Activated naive CD8-positive, alpha-beta T cell treated with anti-CD3 and anti-CD28 coated beads for 36 hours (primary cell): ENCODE results near the gene ALPL. TPM values are rescaled to one million over a fixed set of nuclear protein-coding genes. Genes with fewer than 3 reads are reported as not detected.
A peak's percentile ranks its signal among the peaks of the same experiment; 100 is the strongest.

Experiments
- DNase-seq: peaks from one replicate; pipeline ENCODE4 v3.0.0; 2021
- H3K27ac Mint-ChIP-seq: one replicate; pipeline ENCODE4 v1.8.0; 2022; ENCODE audit warnings: mild to moderate bottlenecking, moderate library complexity, mixed read lengths
- H3K27me3 Mint-ChIP-seq: one replicate; pipeline ENCODE4 v1.8.0; 2022; ENCODE audit warnings: mild to moderate bottlenecking, mixed read lengths
- H3K36me3 Mint-ChIP-seq: one replicate; pipeline ENCODE4 v1.8.0; 2021; ENCODE audit warnings: mild to moderate bottlenecking, mixed read lengths
- H3K4me1 Mint-ChIP-seq: one replicate; pipeline ENCODE4 v1.8.0; 2021; ENCODE audit warnings: mixed read lengths
- H3K4me3 Mint-ChIP-seq: one replicate; pipeline ENCODE4 v1.8.0; 2022; ENCODE audit warnings: mild to moderate bottlenecking, moderate library complexity, mixed read lengths
- H3K9me3 Mint-ChIP-seq: one replicate; pipeline ENCODE4 v1.8.0; 2022; ENCODE audit warnings: mixed read lengths
- total RNA-seq, 2 experiments: library from RNA; stranded (reverse); gene quantifications; one replicate each; pipeline ENCODE4 v1.2.3, GENCODE V29; 2021

ALPL gene
- total RNA-seq, 2 experiments from 2014 or later: not detected

GRCh38 chr1:21599402-21599801, 90.2 kb downstream of the ALPL start:
- DNase-seq: no peak
- no peaks in the 10 kb centered on the region for H3K4me1 Mint-ChIP-seq

GRCh38 chr1:21601278-21602048, 92.2 kb downstream of the ALPL start:
- no peak for DNase-seq
- no peaks in the 10 kb centered on the region for H3K4me1 Mint-ChIP-seq
- no peaks in the 10 kb centered on the region for H3K36me3 Mint-ChIP-seq
- no peak overlapping the region for H3K27ac Mint-ChIP-seq
- H3K4me3 Mint-ChIP-seq: no peak overlapping the region
- peaks cover 11% of the 10 kb centered on the region for H3K27me3 Mint-ChIP-seq
- no peaks in the 10 kb centered on the region for H3K9me3 Mint-ChIP-seq

More at GRCh38 chr1:21599402-21599801, 90.2 kb downstream of the ALPL start:
- Mint-ChIP-seq H3K9me3 (no peaks in the 10 kb centered on the region), H3K4me3 (no peak overlapping the region), H3K27ac (no peak overlapping the region), H3K27me3 (peaks cover 15% of the 10 kb centered on the region), H3K36me3 (no peaks in the 10 kb centered on the region)

- Mint-ChIP-seq H3K4me1 (peaks cover 10% of the 10 kb centered on the region), H3K27me3 (peaks cover 23% of the 10 kb centered on the region), H3K36me3 (no peaks in the 10 kb centered on the region), H3K27ac (no peak overlapping the region), H3K9me3 (no peaks in the 10 kb centered on the region), H3K4me3 (no peak overlapping the region)
- no peak for DNase-seq
Observed at GRCh38 chr1:21603177-21604138, 94.2 kb downstream of the ALPL start.

GRCh38 chr1:21604208-21604957, 95.2 kb downstream of the ALPL start:
- Mint-ChIP-seq H3K4me1 (peaks cover 10% of the 10 kb centered on the region), H3K9me3 (no peaks in the 10 kb centered on the region), H3K27me3 (peaks cover 26% of the 10 kb centered on the region), H3K36me3 (no peaks in the 10 kb centered on the region), H3K4me3 (no peak overlapping the region), H3K27ac (no peak overlapping the region)
- no peak for DNase-seq

GRCh38 chr1:21605012-21605715, 95.9 kb downstream of the ALPL start:
- Mint-ChIP-seq H3K9me3 (no peaks in the 10 kb centered on the region), H3K27ac (no peak overlapping the region), H3K4me3 (no peak overlapping the region), H3K27me3 (peaks cover 26% of the 10 kb centered on the region), H3K36me3 (no peaks in the 10 kb centered on the region), H3K4me1 (peaks cover 10% of the 10 kb centered on the region)
- no peak for DNase-seq

GRCh38 chr1:21605964-21606705, 96.9 kb downstream of the ALPL start:
- peaks cover 26% of the 10 kb centered on the region for H3K27me3 Mint-ChIP-seq
- no peaks in the 10 kb centered on the region for H3K36me3 Mint-ChIP-seq
- H3K27ac Mint-ChIP-seq: no peak overlapping the region
- H3K4me3 Mint-ChIP-seq: no peak overlapping the region
- DNase-seq: no peak
- no peaks in the 10 kb centered on the region for H3K9me3 Mint-ChIP-seq
- peaks cover 10% of the 10 kb centered on the region for H3K4me1 Mint-ChIP-seq

- H3K27ac Mint-ChIP-seq: peak overlapping the region; percentile 23
- H3K27me3 Mint-ChIP-seq: peaks cover 22% of the 10 kb centered on the region
- peak; percentile 71 for DNase-seq
- H3K4me3 Mint-ChIP-seq: peak overlapping the region; percentile 49
- no peaks in the 10 kb centered on the region for H3K9me3 Mint-ChIP-seq
- H3K36me3 Mint-ChIP-seq: no peaks in the 10 kb centered on the region
- H3K4me1 Mint-ChIP-seq: peaks cover 10% of the 10 kb centered on the region
Observed at GRCh38 chr1:21607549-21608529, 98.6 kb downstream of the ALPL start.

- H3K9me3 Mint-ChIP-seq: no peaks in the 10 kb centered on the region
- no peaks in the 10 kb centered on the region for H3K36me3 Mint-ChIP-seq
- H3K4me3 Mint-ChIP-seq: no peak overlapping the region
- peaks cover 22% of the 10 kb centered on the region for H3K27me3 Mint-ChIP-seq
- no peak for DNase-seq
- H3K4me1 Mint-ChIP-seq: peaks cover 10% of the 10 kb centered on the region
- H3K27ac Mint-ChIP-seq: no peak overlapping the region
Observed at GRCh38 chr1:21608798-21609197, 99.6 kb downstream of the ALPL start.

- no peak overlapping the region for H3K27ac Mint-ChIP-seq
- no peaks in the 10 kb centered on the region for H3K9me3 Mint-ChIP-seq
- H3K4me3 Mint-ChIP-seq: no peak overlapping the region
Observed at GRCh38 chr1:21610027-21610426, 100.8 kb downstream of the ALPL start.

GRCh38 chr1:21610989-21611785, 102.0 kb downstream of the ALPL start:
- no peak for DNase-seq
- peaks cover 10% of the 10 kb centered on the region for H3K4me1 Mint-ChIP-seq
- no peaks in the 10 kb centered on the region for H3K36me3 Mint-ChIP-seq
- no peak overlapping the region for H3K27ac Mint-ChIP-seq
- peaks cover 15% of the 10 kb centered on the region for H3K27me3 Mint-ChIP-seq
- H3K9me3 Mint-ChIP-seq: no peaks in the 10 kb centered on the region
- no peak overlapping the region for H3K4me3 Mint-ChIP-seq

More at GRCh38 chr1:21610027-21610426, 100.8 kb downstream of the ALPL start:
- peaks cover 10% of the 10 kb centered on the region for H3K4me1 Mint-ChIP-seq
- no peak for DNase-seq
- H3K36me3 Mint-ChIP-seq: no peaks in the 10 kb centered on the region
- peaks cover 15% of the 10 kb centered on the region for H3K27me3 Mint-ChIP-seq

GRCh38 chr1:21612057-21612456, 102.8 kb downstream of the ALPL start:
- H3K4me3 Mint-ChIP-seq: no peak overlapping the region

GRCh38 chr1:21613072-21613867, 104.0 kb downstream of the ALPL start:
- H3K27me3 Mint-ChIP-seq: peaks cover 5% of the 10 kb centered on the region

More at GRCh38 chr1:21612057-21612456, 102.8 kb downstream of the ALPL start:
- H3K27ac Mint-ChIP-seq: no peak overlapping the region
- no peaks in the 10 kb centered on the region for H3K9me3 Mint-ChIP-seq
- no peak for DNase-seq
- H3K27me3 Mint-ChIP-seq: peaks cover 15% of the 10 kb centered on the region
- no peaks in the 10 kb centered on the region for H3K36me3 Mint-ChIP-seq
- H3K4me1 Mint-ChIP-seq: peaks cover 10% of the 10 kb centered on the region

More at GRCh38 chr1:21613072-21613867, 104.0 kb downstream of the ALPL start:
- no peak for DNase-seq
- H3K4me3 Mint-ChIP-seq: no peak overlapping the region
- H3K4me1 Mint-ChIP-seq: no peaks in the 10 kb centered on the region
- no peaks in the 10 kb centered on the region for H3K9me3 Mint-ChIP-seq
- H3K36me3 Mint-ChIP-seq: no peaks in the 10 kb centered on the region
- no peak overlapping the region for H3K27ac Mint-ChIP-seq
